IPS-NIHi11 (cell line): ENCODE measurements around the gene CLSTN1.

ENCODE experiments used
- DNase-seq: peaks from one replicate; pipeline ENCODE4 v3.0.0; 2012; ENCODE audit warnings: mixed read lengths, low spot score

CLSTN1 gene

DNA sequence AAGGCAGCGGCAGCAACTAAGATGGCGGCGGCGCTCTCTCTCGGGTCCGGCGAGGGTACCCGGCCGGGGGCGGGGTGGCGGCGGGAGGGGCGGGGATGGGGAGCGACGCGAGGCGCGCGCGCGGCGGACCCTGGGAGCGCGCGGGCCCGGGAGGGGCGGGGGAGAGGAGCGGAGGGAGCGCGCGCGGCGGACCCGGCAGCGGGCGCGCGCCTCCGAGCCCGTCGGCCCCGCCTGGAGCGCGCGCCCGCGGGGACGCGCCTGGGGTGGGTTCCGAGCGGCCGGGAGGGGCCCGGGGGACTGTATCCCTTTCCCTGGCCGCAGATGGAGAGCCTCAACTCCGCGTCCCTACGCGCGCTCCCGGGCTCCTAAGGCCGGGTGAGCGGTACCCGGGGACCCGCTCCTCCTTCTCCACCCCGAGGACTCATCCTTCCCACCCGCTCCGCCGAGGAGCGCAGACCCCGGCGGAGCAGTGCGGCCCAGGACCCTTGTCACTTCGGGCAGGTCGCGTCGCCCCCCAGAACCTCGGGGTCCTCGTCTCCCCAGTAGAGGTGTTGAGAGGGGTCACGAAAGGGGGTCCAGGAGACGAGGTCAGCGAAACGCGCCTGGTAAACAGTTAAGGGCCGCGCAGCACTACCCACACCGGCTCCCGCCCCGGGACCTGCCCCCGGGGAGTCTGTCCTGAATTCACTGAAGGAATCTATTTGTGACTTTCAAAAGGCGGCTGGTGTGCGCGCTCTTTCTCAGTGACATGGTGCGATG lies at the start of gene CLSTN1:
Gene CLSTN1, minus strand, starts transcription at position 23 of the 759 bp plus-strand sequence. CDS start 232 bp downstream, outside the sequence.
- DNase-seq = peak; percentile 99

DNA sequence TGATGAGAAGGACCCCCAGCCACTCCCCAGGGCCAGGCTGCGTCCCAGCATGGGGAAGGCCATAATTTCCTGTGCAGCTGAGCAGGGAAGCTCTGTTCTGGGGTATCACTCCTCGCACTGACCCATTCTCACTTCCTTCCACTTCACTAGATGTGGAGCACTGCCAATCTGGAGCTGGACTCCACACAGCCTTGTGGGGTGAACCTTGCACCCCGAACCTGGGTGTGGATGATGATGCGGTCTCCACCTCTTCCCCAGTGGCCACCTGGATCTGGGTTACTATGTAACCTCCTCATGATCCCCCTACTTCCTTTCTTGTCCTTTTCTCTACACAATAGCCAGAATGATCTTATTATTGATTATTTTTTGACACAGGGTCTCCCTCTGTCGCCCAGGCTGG lies 49.6 kb upstream of the CLSTN1 start:
- no peak for DNase-seq

DNA sequence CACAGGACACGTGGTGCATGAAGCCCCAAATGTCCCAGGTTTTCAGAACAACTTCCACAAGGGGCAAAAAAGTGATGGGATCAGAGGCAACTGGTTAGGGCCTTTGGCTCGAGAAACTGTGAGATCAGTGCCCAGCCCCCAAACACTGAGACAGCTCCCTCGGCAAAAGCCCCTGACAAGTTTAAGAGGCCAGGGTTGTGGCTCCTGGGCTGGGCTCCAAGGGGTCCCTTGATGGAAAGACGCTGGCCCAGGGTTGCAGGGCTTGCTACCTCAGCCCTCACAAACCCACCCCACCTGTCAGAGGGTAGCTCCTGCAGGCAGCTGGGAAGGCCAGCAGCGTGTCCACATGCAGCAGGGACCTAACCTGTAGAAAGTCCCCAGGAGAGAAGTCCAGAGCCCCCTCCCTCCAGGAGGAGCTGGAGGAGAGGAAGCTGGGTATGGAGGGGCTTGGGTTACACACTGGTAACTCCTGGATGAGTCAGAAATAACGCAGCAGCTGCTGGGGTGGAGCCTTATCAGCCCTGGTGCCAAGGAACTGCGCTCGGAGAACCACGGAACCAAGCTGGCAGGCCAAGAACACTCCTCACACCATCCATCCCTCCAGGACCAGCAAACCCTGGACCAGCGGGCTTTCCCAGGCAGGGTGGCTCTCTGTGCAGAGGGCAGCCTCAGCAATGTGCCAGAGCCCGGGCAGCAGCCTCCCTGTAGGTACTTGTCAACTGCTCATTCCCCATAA lies 48.8 kb upstream of the CLSTN1 start:
- DNase-seq = no peak

DNA sequence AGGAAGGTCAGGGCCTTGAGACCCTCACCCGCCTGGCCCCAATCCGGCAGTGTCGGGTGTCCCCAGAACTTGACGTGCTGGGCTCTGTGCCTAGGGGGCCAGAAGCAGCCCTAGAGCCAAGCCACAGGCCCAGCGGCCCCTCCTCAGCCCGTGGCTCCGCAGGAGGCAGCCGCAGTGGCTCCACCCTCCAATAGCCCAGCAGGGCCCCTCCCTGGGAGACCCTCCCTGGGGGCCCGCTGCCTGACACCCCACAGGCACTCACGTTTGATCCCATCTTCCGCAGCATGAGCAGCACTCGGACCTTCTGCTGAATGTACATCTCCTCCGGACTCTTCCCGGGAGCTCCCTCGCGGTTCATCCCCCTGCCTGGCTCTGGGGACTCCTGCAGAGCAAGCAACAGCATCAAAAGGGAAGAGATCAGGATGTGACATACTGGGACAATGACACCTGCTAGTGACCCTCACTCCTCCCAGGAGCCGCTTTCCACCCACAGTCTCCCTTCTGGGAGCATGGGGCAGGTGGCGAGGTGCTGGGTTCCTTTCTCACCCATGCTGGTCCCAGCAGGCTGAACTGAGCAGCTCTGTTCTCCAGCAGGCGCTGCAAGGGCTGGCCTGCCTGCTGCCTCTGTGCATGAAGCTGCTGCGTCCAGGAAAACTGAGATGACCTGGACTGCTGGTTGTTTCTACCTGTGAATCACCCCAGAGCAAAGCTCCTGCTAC lies 48.1 kb upstream of the CLSTN1 start:
- DNase-seq = no peak

DNA sequence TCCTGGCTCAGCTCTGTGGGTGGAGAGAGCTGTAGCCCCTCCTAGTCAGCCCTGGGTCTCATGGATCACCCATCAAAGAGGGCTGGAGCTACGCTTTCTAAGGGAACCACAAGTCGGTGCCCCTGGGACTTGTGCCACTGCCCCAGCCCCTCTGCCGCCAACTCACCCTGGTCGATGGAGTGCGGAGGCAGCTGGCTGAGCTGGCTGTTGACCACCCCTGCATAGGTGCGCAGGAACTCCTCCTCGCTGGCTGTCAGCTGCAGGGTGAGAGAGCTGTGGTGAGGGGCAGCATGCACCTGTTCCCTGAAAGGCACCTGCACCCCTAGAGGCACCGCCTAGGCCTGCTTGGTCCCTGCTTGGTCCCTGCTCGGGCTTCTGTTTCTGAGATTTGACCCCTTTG lies 47.3 kb upstream of the CLSTN1 start:
- DNase-seq = no peak

DNA sequence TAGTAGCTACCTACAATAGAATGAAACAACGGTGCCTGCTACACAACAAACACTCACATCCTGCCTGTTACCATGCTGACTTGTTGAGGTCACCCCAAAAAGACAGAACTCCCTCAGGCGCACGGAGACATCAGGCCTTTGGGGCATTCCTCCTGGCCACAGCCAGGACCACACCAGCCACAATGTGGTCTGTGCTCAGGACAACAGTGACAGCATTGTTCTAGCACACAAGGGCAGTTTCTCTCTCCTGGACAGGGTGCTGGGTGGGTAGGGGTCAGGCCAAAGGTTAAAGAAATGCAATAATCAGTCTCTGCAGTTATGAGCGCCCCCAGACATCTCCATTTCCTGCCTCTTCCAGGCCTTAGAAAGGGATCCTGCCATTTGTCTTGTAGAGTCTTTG lies 46.8 kb upstream of the CLSTN1 start:
- no peak for DNase-seq

DNA sequence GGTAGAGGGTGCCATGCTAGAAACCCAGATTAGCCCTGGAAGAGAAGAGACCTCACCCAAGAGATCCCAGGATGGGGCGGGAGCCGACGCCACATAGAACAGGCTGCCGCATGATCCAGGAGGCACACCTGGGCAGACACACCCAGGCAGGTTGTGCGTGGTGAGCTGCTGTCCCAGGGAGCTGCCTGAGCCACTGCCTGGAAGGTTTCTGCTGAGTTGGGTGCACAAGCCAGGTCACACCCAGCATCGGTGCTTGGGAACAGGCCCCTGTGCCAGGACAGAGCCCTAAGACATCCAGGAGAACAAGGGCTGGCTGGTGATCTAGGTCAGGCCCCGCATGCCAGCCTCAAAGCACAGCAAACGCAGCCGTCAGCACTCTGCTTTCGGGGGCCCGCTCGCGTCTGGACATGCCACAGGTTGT lies 46.1 kb upstream of the CLSTN1 start:
- no peak for DNase-seq

DNA sequence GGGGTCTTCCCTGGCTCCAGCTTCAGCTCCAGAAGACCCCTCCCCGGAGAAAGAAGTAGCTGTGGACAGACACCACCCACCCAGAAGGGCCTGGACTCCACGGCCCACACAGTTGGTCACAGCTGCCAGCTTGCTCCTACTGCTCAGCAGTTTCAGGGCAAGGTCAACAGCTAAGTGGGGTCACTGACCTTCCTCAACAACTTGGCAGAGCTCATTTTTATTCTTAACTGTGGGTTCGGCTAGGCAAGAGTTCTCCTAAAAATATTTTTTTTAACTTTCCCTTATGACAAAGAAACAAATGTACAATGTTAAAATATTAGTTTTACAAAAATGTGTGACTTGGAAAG lies 44.5 kb upstream of the CLSTN1 start:
- no peak for DNase-seq

DNA sequence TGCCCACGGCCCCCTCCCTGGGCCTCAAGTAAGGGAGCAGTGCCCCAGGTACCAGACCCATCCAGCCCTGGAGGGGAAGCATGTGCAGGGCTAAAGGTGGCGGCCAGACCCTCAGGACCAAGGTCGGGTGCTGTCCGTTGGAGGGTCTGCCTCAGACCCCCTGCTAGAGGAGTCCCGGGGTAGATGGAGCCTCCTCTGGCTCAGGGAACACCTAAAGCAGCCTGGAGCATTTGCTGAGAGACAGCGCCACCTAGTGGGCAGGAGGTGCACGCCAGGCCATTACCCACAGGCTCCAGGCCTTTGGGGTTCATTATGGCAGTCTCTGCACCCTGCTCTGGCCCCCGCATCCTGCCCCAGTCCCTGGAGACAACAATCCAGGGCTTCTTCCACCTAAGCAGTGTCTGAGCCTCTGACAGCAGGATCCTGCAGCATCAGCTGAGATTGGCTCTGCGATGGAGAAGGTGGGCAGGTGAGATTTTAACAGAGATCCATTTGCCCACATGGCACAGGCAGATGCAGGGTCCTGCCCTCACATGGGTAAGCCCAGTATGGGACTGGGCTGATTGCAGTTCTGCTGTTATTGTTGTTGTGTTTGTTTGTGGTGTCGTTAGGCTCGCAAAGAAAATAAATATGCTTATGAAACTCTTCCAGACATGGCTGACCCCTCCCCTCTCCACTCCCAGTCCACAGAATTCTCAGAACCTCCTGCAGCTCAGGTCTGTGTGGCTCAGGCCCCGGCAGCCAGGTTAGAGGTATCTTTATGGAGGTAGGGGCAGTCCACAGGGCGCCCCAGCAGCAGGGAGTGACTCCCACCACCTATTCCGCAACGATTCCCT lies 43.9 kb upstream of the CLSTN1 start:
- DNase-seq = peak; percentile 92

DNA sequence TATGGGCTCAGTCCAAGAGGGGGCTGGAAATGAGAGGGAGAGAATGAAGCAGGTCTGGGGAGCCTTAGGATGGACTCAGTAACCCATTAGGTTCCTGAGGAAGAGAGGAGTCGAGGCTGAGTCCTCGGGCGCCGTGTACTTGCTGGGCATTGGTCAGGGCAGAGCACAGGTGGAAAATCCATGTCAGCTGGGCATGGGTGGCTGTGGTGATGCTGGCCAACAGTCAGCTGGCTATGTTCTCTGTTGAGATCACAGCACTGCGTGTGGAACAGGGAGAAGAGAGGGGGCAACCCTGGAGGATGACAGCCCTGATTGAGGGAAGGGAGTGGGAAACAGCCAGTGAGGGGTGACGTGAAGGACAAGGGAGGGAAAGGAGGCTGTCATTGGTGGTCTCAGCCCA lies 43.1 kb upstream of the CLSTN1 start:
- DNase-seq = no peak

DNA sequence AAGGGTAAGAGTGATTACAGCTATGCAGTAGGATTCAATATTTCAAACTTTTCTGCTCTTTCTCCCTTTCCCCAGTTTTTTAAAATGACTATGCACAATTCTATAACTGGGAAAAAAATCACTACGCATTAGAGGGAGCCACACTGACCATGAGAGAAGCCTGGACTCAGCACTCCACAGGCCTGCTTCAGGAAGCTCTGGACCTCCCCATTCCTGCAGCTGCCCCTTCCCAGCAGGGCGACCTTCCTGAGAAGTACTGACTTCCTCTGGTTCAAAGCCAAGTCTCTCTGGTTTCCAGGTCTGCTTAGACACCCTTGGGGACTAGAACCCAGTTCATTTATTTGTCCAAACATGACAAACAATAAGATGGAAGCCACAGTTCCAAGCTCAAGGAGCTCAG lies 42.0 kb upstream of the CLSTN1 start:
- no peak for DNase-seq

DNA sequence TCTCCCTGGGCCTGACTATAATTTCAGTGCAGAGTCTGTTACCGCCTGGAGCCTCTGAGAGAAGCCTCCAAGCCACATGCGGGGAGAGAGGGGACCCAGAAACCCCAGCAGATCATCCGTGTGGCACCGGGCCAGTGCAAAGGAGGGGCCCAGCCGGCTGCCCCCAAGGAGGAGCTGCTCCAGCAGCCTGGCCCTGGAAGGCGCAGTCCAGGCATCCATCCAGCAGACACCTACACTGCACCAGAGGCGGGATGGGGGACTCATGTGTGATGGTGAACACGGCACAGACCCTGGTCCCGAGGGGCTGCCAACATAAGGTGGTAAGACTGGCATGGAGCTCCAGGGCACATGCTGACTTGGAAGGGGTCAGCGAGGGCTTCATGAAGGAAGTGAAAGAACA lies 39.6 kb upstream of the CLSTN1 start:
- DNase-seq = no peak

DNA sequence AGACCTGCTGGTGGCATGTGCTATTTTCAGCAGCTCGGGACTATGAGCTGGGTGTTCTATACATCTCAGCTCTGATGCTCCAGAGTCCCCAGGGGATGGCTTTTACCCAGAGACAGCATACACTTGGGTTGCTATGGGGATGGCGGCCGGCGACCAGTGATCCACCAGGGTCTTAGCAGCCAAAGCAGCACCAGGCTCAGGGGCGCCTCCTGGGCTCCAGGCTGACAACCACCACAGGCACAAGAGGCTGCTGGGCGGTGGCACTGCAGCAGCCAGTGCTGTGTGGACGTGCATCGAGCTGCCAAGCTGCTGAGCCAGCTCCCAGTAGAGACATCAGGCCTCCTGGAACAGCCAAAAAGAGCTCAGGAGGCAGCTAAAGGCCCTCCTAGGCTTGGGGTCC lies 37.6 kb upstream of the CLSTN1 start:
- no peak for DNase-seq

DNA sequence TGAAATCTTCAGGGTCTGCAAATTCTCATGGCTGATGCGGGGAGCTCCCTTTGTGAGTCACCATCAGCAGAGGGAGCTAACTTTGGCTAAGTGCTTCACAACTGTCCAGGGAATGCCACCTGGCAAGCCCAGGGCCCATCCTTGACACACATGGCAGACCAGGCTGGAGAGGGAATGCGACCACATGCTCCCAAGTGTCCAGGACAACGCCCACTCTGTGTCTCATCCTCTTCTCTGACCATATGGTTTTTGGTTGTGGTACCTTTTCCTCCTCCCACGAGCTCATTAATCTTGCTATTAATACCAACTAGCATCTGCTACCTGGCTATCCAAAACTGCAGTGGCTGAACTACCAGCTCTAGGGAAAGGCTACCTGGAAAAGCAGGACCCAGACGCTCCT lies 37.1 kb upstream of the CLSTN1 start:
- DNase-seq = no peak

DNA sequence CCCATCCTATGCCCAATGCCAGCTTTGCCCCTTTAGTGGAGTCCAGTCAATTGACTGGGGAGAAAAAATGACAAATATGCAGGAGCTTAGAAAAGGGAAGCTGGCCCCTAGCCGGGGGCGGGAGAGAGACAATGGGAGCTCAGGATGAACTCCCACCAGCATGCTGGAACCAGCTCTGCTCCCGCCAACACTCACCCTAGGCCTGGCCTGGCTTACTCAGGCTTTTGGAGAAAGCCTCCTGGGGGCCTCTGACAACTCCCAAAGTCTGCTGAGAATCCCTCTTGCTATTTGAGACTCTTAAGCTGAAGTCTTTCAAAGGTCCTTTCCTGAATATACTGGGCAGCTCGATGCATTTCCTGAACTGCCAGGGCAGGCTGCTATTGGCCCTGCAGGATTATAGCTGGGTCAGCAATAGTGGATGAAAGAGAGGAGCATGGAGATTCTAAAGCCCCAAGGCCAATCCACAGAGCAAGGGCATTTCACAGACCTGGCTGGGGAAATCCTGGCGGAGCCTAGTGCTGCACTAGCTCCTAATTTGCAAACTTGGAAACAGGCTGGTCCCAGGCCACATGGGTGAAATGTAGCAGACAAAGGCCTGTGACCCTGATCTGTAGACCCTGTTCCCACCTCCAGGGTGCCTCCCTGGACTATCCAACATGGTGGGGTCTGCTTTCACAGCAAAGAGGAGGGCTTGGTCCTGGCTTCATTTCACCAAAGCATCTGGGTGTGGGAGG lies 35.7 kb upstream of the CLSTN1 start:
- peak; percentile 70 for DNase-seq

DNA sequence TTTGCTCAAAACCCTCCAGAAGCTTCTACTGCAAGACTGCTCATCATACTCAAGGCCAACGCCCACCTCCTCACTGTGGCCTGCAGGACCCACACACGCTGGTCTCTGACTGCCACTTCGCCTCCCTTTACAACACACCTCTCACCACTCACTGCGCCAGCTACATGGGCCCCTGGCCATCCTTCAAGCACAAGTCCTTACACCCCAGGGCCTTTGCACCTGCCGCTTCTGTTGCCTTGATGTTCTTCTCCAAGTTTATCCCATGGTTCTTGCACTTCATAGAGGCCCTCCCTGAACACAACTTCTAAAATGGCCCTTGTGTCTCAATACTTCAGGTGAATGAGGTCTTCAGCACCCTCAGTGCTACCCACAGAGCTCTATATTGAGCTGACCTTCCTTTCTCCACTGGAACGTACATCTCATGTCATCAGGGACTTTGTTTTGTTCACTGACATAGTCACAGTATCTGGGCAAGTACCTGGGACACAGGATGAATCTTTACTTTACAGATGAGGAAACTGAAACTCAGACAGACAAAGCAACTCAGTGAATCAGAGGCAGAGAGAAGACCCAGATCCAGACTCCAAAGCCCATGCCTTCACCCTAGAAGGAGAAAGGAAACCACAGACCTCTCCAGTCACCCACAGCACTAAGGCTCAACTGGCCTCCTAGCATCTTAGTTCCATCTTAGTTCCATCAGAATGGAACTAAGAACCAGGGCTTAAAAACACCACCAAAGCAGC lies 34.7 kb upstream of the CLSTN1 start:
- DNase-seq = no peak

DNA sequence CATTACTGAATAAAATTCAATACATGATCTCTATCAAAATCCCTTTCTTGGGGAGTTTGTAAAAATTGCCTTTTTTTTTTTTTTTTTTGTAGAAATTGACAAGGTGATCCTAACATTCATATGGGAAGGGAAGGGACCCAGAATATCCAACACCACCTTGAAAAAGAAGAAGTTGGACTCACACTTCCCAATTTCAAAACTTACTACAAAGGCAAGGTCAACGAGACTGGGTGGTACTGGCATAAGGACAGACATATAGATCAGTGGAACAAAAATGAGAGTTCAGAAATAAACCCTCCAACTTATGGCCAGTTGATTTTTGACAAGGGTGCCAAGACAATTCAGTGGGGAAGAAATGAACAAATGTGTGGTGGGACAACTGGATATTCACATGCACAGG lies 31.4 kb upstream of the CLSTN1 start:
- DNase-seq = no peak

DNA sequence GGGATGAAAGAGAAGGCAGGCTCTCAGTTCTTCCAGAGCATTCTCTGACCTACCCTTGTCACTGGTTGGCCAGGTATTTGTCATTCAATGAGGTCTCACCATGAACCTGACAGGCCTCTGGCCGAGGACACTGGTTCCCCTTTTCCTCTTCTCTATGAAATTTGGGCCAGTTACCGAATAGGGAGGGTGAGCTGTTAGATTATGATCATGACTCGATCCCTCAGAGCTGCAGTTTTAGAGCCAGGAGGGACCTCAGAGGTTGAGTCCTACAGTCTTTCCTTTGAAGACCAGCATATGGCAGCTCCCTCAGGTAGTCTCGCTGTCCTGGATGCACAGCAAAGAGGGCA lies 29.5 kb upstream of the CLSTN1 start:
- no peak for DNase-seq

DNA sequence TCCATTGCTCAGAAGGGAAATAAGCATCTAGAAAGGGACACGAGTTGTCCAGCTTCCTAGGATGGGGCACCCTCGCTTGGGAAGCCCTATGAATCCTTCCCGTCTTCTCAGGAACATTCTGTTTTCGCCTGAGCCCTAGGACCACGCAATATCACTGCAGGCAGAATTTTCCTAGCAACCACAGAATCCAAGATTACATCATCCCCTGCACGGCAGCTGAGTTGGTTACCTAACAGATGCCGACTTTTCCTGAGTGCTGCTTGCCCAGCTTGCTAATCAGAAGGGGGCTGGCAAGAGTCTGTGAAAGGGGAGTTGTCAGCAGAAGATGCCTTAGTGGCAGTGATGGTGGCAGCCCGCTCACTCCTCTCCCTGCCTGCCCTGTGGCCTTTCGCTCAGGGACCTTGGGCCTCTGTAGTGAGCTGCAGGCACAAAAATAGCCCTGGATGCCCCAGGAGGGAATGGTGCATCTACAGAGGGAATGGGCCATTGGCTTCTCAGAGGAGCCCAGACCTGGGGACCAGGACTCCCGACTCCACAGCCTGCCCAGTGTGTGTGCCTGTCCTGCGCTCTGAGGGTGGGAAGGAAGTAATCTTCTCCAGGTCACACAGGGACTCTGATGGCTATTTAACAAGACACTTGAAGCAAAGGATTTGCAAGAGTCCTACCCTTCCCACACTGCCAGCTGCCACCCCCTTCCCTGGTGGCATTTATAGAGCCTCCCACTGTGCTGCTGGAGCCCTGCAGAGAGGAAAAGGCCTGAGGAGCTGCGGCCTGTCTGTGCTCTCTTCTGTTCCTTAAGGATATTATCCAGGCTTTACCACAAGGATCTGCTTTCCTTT lies 28.9 kb upstream of the CLSTN1 start:
- DNase-seq = no peak

DNA sequence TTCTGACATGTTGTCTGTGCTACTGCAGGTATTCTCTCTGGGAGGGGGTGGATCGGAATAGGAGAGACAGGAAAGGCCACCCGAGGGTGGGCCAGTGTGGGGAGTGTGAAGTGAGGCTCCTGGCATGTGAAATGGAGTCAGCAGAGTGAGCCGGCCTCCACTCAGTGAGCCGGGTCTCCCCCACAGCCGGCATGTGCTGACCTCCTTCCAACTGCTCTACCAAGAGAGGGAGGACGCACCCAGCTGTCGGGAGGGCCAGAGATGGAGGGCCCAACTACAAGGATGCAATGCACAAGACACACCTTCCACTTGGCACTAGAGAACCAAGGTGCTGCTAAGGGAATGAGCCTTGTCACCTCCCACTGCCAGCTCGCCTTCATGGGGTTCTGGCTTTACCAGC lies 28.2 kb upstream of the CLSTN1 start:
- no peak for DNase-seq
